Liver (tissue), 3 donors: ENCODE measurements around the gene USP44.

Source experiments
- CTCF ChIP-seq: fragments of 150-350 bp; IDR thresholded peaks from 2 replicates; pipeline ENCODE4 v1.5.1; 2017; ENCODE audit warnings: improper control_type of control experiment, low read depth, low read length; ENCODE audit not compliant: missing input control
- RAD21 ChIP-seq, 2 donors: IDR thresholded peaks; 2 replicates each; pipeline ENCODE4 v1.6.1; 2016; ENCODE audit warnings: antibody characterized with exemption in 2 of 2, mild to moderate bottlenecking in 2 of 2
- SP1 ChIP-seq: IDR thresholded peaks from 2 replicates; pipeline ENCODE4 v1.6.1; 2018; ENCODE audit warnings: antibody characterized with exemption, mild to moderate bottlenecking
- YY1 ChIP-seq: IDR thresholded peaks from 2 replicates; pipeline ENCODE4 v1.6.1; 2016; ENCODE audit warnings: antibody characterized with exemption, mild to moderate bottlenecking
- donor health status: healthy.
- donor health status: healthy.

- no peak for TF ChIP-seq CTCF
- TF ChIP-seq RAD21 (IDR thresholded peaks at IDR 0.05) = no peak
- no peak for TF ChIP-seq YY1
- no peak for TF ChIP-seq SP1
Measured at GRCh38 chr12:95546491-95546813, 4.8 kb downstream of the USP44 start.
